ENCODE results near the gene MYO1B. TPM values are rescaled to one million over a fixed set of nuclear protein-coding genes. Genes with fewer than 3 reads are reported as not detected.
A peak's percentile ranks its signal among the peaks of the same experiment; 100 is the strongest.

MYO1B gene
- total RNA-seq, 1 donor from 2014 or later: 2.5 TPM

DNA sequence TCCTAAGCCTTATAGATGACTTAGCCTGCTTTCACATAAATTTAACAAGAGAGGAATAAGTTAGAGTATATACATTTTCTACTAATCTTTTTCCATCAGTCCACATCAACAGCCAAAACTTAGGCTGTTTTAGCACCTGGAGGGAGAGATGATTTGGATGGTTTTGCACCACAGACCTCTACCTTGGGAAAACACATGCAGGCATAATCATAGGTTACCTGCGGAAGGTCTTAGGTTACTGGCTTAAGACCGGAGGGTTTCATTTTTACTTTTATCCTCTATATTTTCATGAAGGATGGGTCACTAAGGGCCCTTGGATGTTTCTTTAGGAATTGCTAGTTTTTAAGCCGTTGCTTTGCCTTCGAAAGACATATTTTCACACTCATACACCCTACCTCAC, 66.0 kb downstream of the MYO1B start:
- CTCF ChIA-PET: no interaction called here
- POLR2A ChIA-PET: no interaction called here
- DNase-seq: no peak
- no peak for ATAC-seq (ENCODE audit: low read depth)
- Mint-ChIP-seq H3K27me3 (no peaks in the 10 kb centered on the region), H3K9me3 (no peaks in the 10 kb centered on the region), H3K27ac (no peak overlapping the region), H3K4me3 (no peak overlapping the region), H3K36me3 (ENCODE audit: low read depth) (no peaks in the 10 kb centered on the region), H3K4me1 (peaks cover 22% of the 10 kb centered on the region)
- TF ChIP-seq, protein P1, sequence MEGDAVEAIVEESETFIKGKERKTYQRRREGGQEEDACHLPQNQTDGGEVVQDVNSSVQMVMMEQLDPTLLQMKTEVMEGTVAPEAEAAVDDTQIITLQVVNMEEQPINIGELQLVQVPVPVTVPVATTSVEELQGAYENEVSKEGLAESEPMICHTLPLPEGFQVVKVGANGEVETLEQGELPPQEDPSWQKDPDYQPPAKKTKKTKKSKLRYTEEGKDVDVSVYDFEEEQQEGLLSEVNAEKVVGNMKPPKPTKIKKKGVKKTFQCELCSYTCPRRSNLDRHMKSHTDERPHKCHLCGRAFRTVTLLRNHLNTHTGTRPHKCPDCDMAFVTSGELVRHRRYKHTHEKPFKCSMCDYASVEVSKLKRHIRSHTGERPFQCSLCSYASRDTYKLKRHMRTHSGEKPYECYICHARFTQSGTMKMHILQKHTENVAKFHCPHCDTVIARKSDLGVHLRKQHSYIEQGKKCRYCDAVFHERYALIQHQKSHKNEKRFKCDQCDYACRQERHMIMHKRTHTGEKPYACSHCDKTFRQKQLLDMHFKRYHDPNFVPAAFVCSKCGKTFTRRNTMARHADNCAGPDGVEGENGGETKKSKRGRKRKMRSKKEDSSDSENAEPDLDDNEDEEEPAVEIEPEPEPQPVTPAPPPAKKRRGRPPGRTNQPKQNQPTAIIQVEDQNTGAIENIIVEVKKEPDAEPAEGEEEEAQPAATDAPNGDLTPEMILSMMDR (IDR thresholded peaks at IDR 0.05): no peak
- intact Hi-C loops (cut with micrococcal nuclease): no loop called here

DNA sequence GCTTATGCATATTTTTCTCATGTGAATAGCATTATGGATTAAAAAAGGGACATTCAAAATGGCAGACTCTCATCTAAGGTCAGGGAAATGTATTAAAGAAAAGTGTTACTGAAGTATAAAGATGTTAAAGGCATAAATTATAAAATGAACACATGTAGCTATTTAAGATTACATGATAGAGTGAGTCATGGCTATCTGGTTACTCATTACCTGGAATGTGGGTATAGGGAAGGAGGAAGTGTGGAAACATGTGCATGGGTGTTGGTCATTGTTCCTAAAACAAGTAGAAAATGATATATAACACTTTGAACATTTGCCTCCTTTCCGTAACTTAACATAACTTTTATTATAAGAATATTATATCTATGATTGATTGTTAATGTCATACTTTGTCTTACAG, 66.4 kb downstream of the MYO1B start:
- Mint-ChIP-seq H3K4me3 (no peak overlapping the region), H3K4me1 (peaks cover 26% of the 10 kb centered on the region), H3K27me3 (no peaks in the 10 kb centered on the region), H3K36me3 (ENCODE audit: low read depth) (no peaks in the 10 kb centered on the region), H3K9me3 (no peaks in the 10 kb centered on the region), H3K27ac (no peak overlapping the region)
- no peak for DNase-seq
- POLR2A ChIA-PET: no interaction called here
- intact Hi-C loops (cut with micrococcal nuclease): no loop called here
- no peak for ATAC-seq (ENCODE audit: low read depth)
- CTCF ChIA-PET: no interaction called here
- TF ChIP-seq, protein P1 (IDR thresholded peaks at IDR 0.05): no peak

DNA sequence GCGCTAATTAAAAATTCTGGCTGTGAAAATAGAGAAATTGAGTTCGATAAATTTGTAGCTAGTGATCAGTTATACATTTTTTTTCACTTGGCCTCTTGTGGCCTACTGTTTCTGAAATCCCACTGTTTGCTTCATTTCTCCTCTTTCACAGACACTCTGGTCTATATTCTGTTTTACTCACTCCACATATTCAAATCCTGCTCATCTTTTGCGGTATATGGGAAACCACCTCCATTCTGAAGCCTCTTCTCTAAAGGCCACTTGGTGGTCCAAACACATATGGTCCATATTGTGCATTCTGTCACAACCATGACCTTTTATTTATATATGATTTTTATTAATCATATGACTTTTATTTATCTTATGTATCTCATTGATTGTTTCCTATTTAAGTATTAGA, 67.0 kb downstream of the MYO1B start:
- H3K9me3 Mint-ChIP-seq: no peaks in the 10 kb centered on the region
- intact Hi-C loops (cut with micrococcal nuclease): no loop called here
- peaks cover 31% of the 10 kb centered on the region for H3K4me1 Mint-ChIP-seq
- CTCF ChIA-PET: interaction anchor here (1.3 kb wide), 1 partner anchor 8 kb away, joined by 4 read pairs; no protein-coding TSS in a partner anchor
- TF ChIP-seq, protein P1 (IDR thresholded peaks at IDR 0.05): no peak
- POLR2A ChIA-PET: no interaction called here
- H3K27me3 Mint-ChIP-seq: no peaks in the 10 kb centered on the region
- H3K27ac Mint-ChIP-seq: no peak overlapping the region
- no peaks in the 10 kb centered on the region for H3K36me3 Mint-ChIP-seq (ENCODE audit: low read depth)
- DNase-seq: no peak
- no peak overlapping the region for H3K4me3 Mint-ChIP-seq
- no peak for ATAC-seq (ENCODE audit: low read depth)

DNA sequence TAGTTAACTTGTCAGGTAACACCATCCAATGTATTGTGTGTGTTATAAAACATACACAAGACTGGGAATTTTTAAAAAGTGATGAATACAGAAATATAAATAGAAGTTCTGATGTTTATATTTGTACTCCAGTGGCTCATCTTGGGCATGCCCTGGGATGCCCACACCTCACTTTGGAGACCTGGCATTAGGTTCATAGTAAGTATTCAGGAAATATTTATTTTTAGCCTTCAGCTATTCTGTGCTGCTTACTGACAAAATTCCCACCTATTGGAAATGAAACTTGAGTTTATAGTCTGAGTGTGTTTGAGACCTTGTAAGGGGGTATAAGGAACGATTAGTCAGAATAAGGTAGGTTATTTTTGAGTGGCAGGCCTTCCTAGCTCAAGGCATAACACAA, 67.5 kb downstream of the MYO1B start:
- ChIA-PET POLR2A (no interaction called here), CTCF (interaction anchor here (1.3 kb wide), 1 partner anchor 9 kb away, joined by 4 read pairs; no protein-coding TSS in a partner anchor)
- H3K27me3 Mint-ChIP-seq: no peaks in the 10 kb centered on the region
- H3K4me3 Mint-ChIP-seq: no peak overlapping the region
- no peaks in the 10 kb centered on the region for H3K9me3 Mint-ChIP-seq
- H3K36me3 Mint-ChIP-seq (ENCODE audit: low read depth): no peaks in the 10 kb centered on the region
- intact Hi-C loops (cut with micrococcal nuclease): no loop called here
- no peak for DNase-seq
- no peak overlapping the region for H3K27ac Mint-ChIP-seq
- TF ChIP-seq, protein P1 (IDR thresholded peaks at IDR 0.05): no peak
- peaks cover 34% of the 10 kb centered on the region for H3K4me1 Mint-ChIP-seq
- no peak for ATAC-seq (ENCODE audit: low read depth)

DNA sequence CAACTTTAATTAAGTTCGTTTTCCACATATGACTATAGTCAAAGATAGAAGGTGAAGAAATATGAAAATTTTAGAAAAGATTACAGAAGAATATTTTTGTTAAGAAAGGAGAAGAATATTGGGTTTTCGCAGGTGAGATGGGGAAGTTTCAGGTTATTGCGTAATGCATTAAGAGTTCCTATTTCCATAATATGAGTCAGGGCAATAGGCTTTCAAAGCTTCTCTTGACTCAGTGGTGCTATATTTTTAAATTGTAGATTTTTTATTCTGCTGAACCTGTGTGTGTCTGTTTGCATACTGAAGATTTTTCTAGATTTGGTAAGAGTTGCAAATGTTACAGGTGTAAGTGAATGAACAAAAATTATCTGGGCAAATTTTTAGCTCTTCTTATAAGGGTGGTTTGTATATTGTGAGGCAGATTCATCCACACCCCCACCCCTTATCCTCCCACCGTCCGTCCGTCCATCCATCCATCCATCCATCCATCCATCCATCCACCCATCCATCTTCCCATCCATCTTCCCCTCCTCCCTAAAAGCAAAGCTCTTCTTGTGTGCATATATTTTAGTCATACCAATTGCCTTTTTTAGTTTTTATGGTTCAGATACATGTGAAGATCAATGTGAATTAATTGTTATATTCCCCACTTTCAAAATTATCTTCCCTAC, 69.6 kb downstream of the MYO1B start:
- Mint-ChIP-seq H3K4me3 (peak overlapping the region; percentile 62), H3K4me1 (peaks cover 50% of the 10 kb centered on the region), H3K27me3 (no peaks in the 10 kb centered on the region), H3K36me3 (ENCODE audit: low read depth) (no peaks in the 10 kb centered on the region), H3K9me3 (no peaks in the 10 kb centered on the region), H3K27ac (peak overlapping the region; percentile 85)
- ChIA-PET CTCF (interaction anchor here (1.3 to 1.6 kb wide), 2 partner anchors 12 to 97 kb away, joined by 4 read pairs; no protein-coding TSS in a partner anchor), POLR2A (interaction anchor here (0.7 to 1.0 kb wide), 3 partner anchors 164 to 824 kb away, joined by 3 to 6 read pairs (median 4); partner anchors contain the start of genes NABP1 and STAT4)
- TF ChIP-seq, protein P1 (IDR thresholded peaks at IDR 0.05): no peak
- no peak for ATAC-seq (ENCODE audit: low read depth)
- no peak for DNase-seq
- intact Hi-C loops (cut with micrococcal nuclease): loop anchor here (5.0 kb wide), 1 partner anchor 38 kb away; no protein-coding TSS in a partner anchor
